HG02588 (cell line): ENCODE results near the gene PHKG2.

Experiments used
- ATAC-seq: cut with Tn5 transposase; IDR thresholded peaks from one replicate; pipeline ENCODE4 v1.9.1; 2021; ENCODE audit warnings: mild to moderate bottlenecking, moderate library complexity; ENCODE audit not compliant: unreplicated experiment

The PHKG2 gene

GRCh38 chr16:30725418-30725792 lies 22.8 kb upstream of the PHKG2 start:
- ATAC-seq = no peak

- ATAC-seq = no peak
Observed at GRCh38 chr16:30728321-30728720, 19.9 kb upstream of the PHKG2 start.

GRCh38 chr16:30728899-30729672 lies 19.1 kb upstream of the PHKG2 start:
- ATAC-seq = no peak

- no peak for ATAC-seq
Observed at GRCh38 chr16:30731411-30731810, 16.8 kb upstream of the PHKG2 start.

- ATAC-seq = no peak
Observed at GRCh38 chr16:30736995-30737793, 11.0 kb upstream of the PHKG2 start.

- ATAC-seq = no peak
Observed at GRCh38 chr16:30737794-30738648, 10.2 kb upstream of the PHKG2 start.

- ATAC-seq = no peak
Observed at GRCh38 chr16:30738984-30739951, 9.0 kb upstream of the PHKG2 start.

GRCh38 chr16:30740364-30741251 lies 7.6 kb upstream of the PHKG2 start:
- no peak for ATAC-seq

GRCh38 chr16:30741461-30741914 lies 6.7 kb upstream of the PHKG2 start:
- ATAC-seq = no peak

- no peak for ATAC-seq
Observed at GRCh38 chr16:30743716-30744115, 4.5 kb upstream of the PHKG2 start.

GRCh38 chr16:30744183-30744582 lies 4.0 kb upstream of the PHKG2 start:
- no peak for ATAC-seq

GRCh38 chr16:30745082-30745481 lies 3.1 kb upstream of the PHKG2 start:
- no peak for ATAC-seq

- ATAC-seq = no peak
Observed at GRCh38 chr16:30746638-30747175, 1.5 kb upstream of the PHKG2 start.

GRCh38 chr16:30747331-30747730 lies 894 bp upstream of the PHKG2 start:
- no peak for ATAC-seq

GRCh38 chr16:30748634-30749445 lies 615 bp downstream of the PHKG2 start:
- peak; percentile 6 for ATAC-seq

- no peak for ATAC-seq
Observed at GRCh38 chr16:30750201-30750600, 2.0 kb downstream of the PHKG2 start.

- no peak for ATAC-seq
Observed at GRCh38 chr16:30750876-30751465, 2.7 kb downstream of the PHKG2 start.

- no peak for ATAC-seq
Observed at GRCh38 chr16:30753596-30753995, 5.4 kb downstream of the PHKG2 start.
